Breast epithelium (tissue), 4 donors: Measurements from ENCODE around the gene SPSB3. TPM values are rescaled to one million over a fixed set of nuclear protein-coding genes. Genes with fewer than 3 reads are reported as not detected.

Experiments
- DNase-seq, 2 donors: peaks; one replicate each; pipeline ENCODE4 v3.0.0-alpha.2; 2019; ENCODE audit warnings: low spot score in 2 of 2
- H3K27ac ChIP-seq, 2 donors: fragments of 200-600 bp; sonication (generic) in 1 of 2; one replicate each; pipeline ENCODE4 v1.5.1; 2016 to 2019; ENCODE audit warnings: mild to moderate bottlenecking in 1 of 2
- H3K27me3 ChIP-seq, 2 donors: fragments of 200-600 bp; sonication (generic) in 1 of 2; one replicate each; pipeline versions ENCODE4 v1.5.1 to v1.6.0; 2017 to 2019; ENCODE audit warnings: control low read depth in 1 of 2, mild to moderate bottlenecking in 1 of 2
- H3K36me3 ChIP-seq: fragments of 200-600 bp; one replicate; pipeline ENCODE4 v1.5.1; 2019
- H3K4me1 ChIP-seq, 2 donors: fragments of 200-600 bp; sonication (generic); one replicate each; pipeline ENCODE4 v1.5.1; 2016 to 2019; ENCODE audit warnings: control low read depth in 1 of 2
- H3K4me3 ChIP-seq, 3 donors: fragments of 200-600 bp; sonication (generic); 1 replicate in 2 of 3; 2 replicates in 1 of 3; pipeline ENCODE4 v1.5.1; 2016 to 2019; ENCODE audit warnings: mild to moderate bottlenecking in 3 of 3, moderate library complexity in 2 of 3
- H3K9me3 ChIP-seq, 2 donors: fragments of 200-600 bp; sonication (generic) in 1 of 2; one replicate each; pipeline ENCODE4 v1.5.1; 2016 to 2019; ENCODE audit warnings: control low read depth in 1 of 2
- POLR2A ChIP-seq: fragments of 450-650 bp; IDR thresholded peaks from one replicate; pipeline ENCODE4 v1.6.1; 2016; ENCODE audit warnings: antibody characterized with exemption, mild to moderate bottlenecking, moderate library complexity
- POLR2AphosphoS5 ChIP-seq, 3 donors: sonication (generic); formaldehyde crosslinking; IDR thresholded peaks; one replicate each; pipeline ENCODE4 v1.6.1; 2017; ENCODE audit warnings: antibody characterized with exemption in 3 of 3
- intact Hi-C: fragments of 100-400 bp; cut with DNase I; formaldehyde crosslinking; loops from one replicate; pipeline ENCODE4 v1.15.1; 2023; ENCODE audit warnings: low total_unique reads
- total RNA-seq, 3 donors: library from RNA; depleted of rRNA; stranded (reverse); fragments of >200 nt; gene quantifications; one replicate each; pipeline ENCODE4 v1.1.0, GENCODE V29; 2016
- TF ChIP-seq, protein P1 (sequence below), 3 donors: fragments of 450-650 bp; IDR thresholded peaks; one replicate each; pipeline ENCODE4 v1.5.1; 2016 to 2017; ENCODE audit warnings: antibody characterized with exemption in 3 of 3, mild to moderate bottlenecking in 3 of 3, moderate library complexity in 3 of 3

The SPSB3 gene
- total RNA-seq, 3 donors from 2014 or later = 84.9 to 107 (median 88.5) TPM

DNA sequence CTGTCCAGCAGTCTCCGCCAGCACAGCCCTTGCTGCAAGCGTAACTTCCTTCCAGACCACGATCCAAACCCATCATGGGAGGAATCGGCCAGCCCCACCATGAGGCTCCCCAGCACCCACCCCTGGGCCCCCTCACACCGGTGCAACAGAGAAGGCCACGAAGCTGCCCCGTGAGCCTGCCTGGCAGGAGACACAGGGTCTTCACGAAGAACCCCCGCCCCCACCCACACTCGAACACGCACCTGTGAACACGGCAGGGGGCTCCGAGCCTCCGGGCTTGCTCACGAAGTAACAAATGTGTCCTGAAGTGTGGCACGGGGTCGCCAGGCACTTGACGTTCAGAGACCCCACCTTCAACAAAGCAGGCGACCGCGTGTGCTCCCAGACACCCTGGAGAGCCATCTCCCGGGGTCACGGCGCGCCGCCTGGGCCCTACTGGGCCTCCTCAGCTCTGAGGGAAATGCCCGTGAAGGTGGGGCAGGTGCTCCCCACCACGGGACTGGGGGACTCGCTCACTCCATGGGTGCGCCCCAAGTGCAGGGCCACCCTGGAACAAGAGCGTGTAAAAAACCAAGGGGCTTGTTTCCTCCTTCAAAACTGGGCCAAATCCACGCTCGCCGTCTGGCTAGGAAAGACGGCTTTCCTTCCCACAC is 36.6 kb upstream of the SPSB3 start:
- no peak overlapping the region for H3K27ac ChIP-seq
- no peaks in the 10 kb centered on the region for H3K4me1 ChIP-seq
- peaks cover 15% of the 10 kb centered on the region for H3K36me3 ChIP-seq
- DNase-seq = no peak
- H3K9me3 ChIP-seq = no peaks in the 10 kb centered on the region
- intact Hi-C loops = no loop called here
- no peak overlapping the region for H3K4me3 ChIP-seq
- no peaks in the 10 kb centered on the region for H3K27me3 ChIP-seq
- no peak for TF ChIP-seq POLR2AphosphoS5 (IDR thresholded peaks at IDR 0.05)

DNA sequence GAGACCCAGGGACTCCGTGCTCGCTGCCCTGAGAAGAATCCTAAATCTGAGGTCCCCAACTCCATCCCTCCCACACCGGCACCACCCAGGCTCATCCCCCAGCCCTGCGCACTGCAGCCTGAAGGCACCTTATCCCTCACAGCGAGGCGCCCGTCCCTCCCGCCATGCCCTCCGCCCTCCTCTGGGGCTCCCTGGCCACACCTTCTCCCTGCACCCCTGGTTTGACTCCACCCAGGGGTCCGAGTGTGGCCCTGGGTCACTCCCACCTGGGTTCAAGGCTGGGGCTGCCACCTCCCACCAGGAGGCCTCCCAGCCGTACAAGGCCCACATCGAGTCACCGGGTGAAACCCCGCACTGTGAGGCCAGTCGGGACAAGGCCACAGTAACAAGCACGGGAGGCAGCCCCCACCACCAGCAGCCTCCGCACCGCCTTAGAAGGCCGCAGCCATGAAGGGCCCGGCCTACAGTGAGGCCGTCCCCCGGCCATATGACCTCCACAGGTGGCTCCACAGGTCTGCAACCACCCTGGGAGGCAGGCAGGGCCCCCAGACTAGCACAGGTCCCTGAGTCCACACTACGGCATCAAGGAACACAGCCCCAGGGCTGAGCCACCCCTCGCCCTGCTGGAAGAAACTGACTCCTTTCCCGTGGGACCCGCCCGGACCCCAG is 36.0 kb upstream of the SPSB3 start:
- Histone ChIP-seq H3K27me3 (no peaks in the 10 kb centered on the region), H3K36me3 (peaks cover 15% of the 10 kb centered on the region), H3K9me3 (no peaks in the 10 kb centered on the region), H3K4me3 (no peak overlapping the region), H3K4me1 (no peaks in the 10 kb centered on the region), H3K27ac (no peak overlapping the region)
- intact Hi-C loops = no loop called here
- no peak for TF ChIP-seq POLR2A
- TF ChIP-seq POLR2AphosphoS5 (IDR thresholded peaks at IDR 0.05) = no peak
- TF ChIP-seq, protein P1, sequence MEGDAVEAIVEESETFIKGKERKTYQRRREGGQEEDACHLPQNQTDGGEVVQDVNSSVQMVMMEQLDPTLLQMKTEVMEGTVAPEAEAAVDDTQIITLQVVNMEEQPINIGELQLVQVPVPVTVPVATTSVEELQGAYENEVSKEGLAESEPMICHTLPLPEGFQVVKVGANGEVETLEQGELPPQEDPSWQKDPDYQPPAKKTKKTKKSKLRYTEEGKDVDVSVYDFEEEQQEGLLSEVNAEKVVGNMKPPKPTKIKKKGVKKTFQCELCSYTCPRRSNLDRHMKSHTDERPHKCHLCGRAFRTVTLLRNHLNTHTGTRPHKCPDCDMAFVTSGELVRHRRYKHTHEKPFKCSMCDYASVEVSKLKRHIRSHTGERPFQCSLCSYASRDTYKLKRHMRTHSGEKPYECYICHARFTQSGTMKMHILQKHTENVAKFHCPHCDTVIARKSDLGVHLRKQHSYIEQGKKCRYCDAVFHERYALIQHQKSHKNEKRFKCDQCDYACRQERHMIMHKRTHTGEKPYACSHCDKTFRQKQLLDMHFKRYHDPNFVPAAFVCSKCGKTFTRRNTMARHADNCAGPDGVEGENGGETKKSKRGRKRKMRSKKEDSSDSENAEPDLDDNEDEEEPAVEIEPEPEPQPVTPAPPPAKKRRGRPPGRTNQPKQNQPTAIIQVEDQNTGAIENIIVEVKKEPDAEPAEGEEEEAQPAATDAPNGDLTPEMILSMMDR (IDR thresholded peaks at IDR 0.05) = no peak
- DNase-seq = no peak

- Histone ChIP-seq H3K27me3 (no peaks in the 10 kb centered on the region), H3K36me3 (peaks cover 15% of the 10 kb centered on the region), H3K4me1 (peaks cover 0 to 5% of the 10 kb centered on the region in 2 donors), H3K9me3 (no peaks in the 10 kb centered on the region), H3K4me3 (no peak overlapping the region), H3K27ac (no peak overlapping the region)
- no peak for DNase-seq
- TF ChIP-seq POLR2AphosphoS5 (IDR thresholded peaks at IDR 0.05) = no peak
- TF ChIP-seq, protein P1 (IDR thresholded peaks at IDR 0.05) = no peak
- TF ChIP-seq POLR2A = no peak
- intact Hi-C loops = no loop called here
Observed at GRCh38 chr16:1817716-1818115, 35.3 kb upstream of the SPSB3 start.

DNA sequence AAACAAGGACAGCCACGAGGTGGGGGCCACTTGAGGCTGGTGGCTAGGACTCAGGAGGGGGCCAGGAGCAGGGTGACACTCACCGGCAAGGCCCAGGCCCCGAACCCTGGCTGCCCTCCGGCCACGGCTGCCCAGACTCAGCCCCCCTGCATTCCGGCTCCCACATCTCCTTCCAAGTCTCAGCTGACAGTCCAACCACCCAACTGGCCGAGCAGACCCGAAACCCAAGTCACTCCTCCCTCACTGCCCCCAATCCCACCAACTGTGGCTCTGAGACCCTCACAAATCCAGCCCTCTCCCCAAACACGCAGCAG is 34.9 kb upstream of the SPSB3 start:
- intact Hi-C loops = no loop called here
- Histone ChIP-seq H3K4me3 (no peak overlapping the region), H3K9me3 (no peaks in the 10 kb centered on the region), H3K27me3 (no peaks in the 10 kb centered on the region), H3K36me3 (peaks cover 15% of the 10 kb centered on the region), H3K27ac (no peak overlapping the region), H3K4me1 (peaks cover 0 to 7% of the 10 kb centered on the region in 2 donors)
- DNase-seq = no peak
- no peak for TF ChIP-seq POLR2A
- no peak for TF ChIP-seq POLR2AphosphoS5 (IDR thresholded peaks at IDR 0.05)

GRCh38 chr16:1816396-1817275 is 34.3 kb upstream of the SPSB3 start:
- Histone ChIP-seq H3K9me3 (no peaks in the 10 kb centered on the region), H3K36me3 (peaks cover 15% of the 10 kb centered on the region), H3K4me1 (peaks cover 0 to 7% of the 10 kb centered on the region in 2 donors), H3K27me3 (no peaks in the 10 kb centered on the region), H3K4me3 (no peak overlapping the region), H3K27ac (no peak overlapping the region)
- intact Hi-C loops = no loop called here
- TF ChIP-seq POLR2AphosphoS5 (IDR thresholded peaks at IDR 0.05) = no peak
- TF ChIP-seq, protein P1 (IDR thresholded peaks at IDR 0.05) = no peak
- no peak for TF ChIP-seq POLR2A
- no peak for DNase-seq

DNA sequence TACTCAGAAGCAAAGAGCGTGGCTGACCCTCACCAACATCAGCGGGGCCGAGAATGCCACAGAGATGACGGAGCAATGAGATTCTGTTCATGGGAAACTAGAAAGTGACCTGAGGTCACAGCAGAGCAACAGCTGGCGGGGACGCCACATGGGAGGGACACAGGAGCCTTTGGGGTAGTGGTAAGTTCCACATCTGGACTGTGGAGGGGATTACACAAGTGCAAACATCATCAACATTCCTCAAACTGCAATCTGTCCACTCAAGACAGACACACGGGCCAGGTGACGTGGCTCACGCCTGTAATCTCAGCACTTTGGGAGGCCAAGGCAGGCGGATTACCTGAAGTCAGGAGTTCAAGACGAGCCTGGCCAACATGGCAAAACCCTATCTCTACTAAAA is 33.1 kb upstream of the SPSB3 start:
- intact Hi-C loops = no loop called here
- TF ChIP-seq, protein P1 (IDR thresholded peaks at IDR 0.05) = no peak
- no peak for TF ChIP-seq POLR2AphosphoS5 (IDR thresholded peaks at IDR 0.05)
- no peak for TF ChIP-seq POLR2A
- peaks cover 0 to 7% of the 10 kb centered on the region in 2 donors for H3K4me1 ChIP-seq
- H3K4me3 ChIP-seq = no peak overlapping the region
- no peak overlapping the region for H3K27ac ChIP-seq
- H3K27me3 ChIP-seq = no peaks in the 10 kb centered on the region
- peaks cover 11% of the 10 kb centered on the region for H3K36me3 ChIP-seq
- no peaks in the 10 kb centered on the region for H3K9me3 ChIP-seq
- no peak for DNase-seq
